ENCODE results near the gene NHLRC3.
"Not testable (repeated sequence)": the region's sequence is repeated elsewhere in the genome, so short reads cannot be mapped to it uniquely, and the experiment has no call there.

The NHLRC3 gene

DNA sequence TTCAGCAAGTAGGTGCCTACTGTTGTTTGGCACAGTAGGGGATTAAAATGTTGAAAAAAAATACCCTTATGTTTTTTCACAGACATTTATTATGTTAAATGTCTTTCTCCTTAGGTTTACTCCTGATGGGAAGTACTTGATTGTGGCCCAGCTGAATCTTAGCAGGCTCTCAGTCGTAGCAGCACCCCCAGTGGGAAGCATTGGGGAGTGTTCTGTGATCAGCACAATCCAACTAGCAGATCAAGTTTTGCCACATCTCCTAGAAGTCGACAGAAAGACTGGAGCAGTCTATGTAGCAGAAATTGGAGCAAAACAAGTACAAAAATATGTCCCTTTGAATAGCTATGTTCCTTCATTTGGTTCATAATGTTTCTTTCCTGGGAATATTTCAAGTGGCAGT is 9.3 kb downstream of the NHLRC3 start:
- DNase-seq = no peak

DNA sequence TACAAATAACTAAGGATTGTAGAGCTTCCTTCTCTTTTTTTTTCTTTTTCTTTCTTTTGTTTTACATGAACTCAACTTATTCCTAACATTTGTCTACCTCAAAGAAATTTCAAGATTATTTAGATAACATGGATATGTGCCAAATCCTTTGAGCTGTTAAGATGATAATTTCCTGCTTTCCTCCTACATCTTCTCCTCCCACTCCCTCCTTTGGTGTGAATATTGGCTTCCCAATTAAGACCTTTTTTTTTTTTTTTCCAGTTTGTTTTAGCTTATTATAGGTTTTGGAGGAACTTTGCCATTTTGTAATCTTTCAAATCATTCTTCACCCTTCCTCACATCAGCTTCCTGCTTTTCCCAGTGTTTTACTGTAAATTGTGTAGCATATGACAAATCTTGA is 10.6 kb downstream of the NHLRC3 start:
- no peak for DNase-seq

DNA sequence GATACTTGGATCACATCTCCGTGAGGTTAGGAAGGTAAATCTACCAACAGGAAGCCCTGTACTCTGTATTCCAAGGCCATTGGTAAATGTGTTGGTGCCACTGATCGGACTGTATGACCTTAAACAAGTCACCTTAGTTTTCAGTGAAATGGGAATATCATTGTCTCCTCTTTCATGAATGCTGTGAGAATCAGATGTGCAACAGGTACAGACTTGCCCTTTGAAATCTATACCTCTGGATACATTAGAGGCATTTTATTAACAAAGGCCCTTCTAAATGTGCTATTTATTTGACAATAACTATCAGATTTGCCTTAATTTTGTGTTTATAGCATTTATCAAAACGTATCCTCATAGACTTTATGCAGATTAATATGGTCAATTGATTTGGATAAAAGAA is 11.0 kb downstream of the NHLRC3 start:
- no peak for DNase-seq

DNA sequence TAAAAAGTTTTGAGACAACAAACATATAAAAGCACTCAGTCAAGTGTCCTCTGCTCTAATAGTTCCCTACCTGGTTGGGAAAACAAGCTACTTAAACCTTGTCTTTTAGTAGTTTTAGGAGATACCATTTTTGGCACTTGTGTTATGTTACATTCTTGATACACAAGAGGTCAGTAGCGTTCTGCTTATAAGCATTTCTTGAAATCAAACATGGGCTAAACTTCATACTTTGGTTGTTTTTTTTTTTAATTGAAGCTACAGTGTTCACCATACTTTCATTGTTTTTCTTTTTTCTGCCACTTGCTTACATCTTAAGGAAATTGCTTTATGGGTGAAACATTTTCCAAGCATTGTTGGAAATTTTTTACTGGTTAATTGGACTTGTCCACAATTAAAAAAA is 12.9 kb downstream of the NHLRC3 start:
- peak in 1 of 2 donors; percentile 29 for DNase-seq

DNA sequence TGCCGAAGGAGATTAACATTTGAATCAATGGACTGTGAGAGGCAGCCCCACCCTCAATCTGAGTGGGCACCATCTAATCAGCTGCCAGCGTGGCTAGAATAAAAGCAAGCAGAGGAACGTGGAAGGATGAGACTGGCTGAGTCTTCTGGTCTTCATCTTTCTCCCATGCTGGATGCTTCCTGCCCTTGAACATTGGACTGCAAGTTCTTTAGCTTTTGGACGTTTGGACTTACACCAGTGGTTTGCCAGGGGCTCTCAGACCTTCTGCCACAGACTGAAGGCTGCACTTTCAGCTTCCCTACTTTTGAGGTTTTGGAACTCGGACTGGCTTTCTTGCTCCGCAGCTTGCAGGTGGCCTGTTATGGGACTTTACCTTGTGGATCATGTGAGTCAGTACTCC is 14.7 kb downstream of the NHLRC3 start:
- DNase-seq = no peak

DNA sequence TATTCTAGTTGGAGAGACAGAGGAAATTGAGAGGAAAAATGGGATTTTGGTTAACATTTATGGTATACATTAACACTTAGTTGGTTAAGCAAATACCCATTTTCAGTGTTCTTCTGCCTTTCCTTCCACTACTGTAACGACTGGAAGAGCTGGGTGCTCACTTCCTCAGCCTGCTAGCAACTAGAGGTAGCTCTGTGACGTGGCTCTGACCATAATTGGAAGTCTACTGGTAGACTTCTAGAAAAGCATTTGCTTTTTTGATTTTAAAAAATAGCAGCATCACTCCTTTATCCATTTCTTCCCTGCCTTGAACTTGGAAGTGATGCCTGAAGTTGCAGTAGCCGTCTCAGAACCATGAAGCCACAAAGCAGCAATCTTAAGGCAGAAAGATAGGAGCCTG is 15.9 kb downstream of the NHLRC3 start:
- no peak for DNase-seq

DNA sequence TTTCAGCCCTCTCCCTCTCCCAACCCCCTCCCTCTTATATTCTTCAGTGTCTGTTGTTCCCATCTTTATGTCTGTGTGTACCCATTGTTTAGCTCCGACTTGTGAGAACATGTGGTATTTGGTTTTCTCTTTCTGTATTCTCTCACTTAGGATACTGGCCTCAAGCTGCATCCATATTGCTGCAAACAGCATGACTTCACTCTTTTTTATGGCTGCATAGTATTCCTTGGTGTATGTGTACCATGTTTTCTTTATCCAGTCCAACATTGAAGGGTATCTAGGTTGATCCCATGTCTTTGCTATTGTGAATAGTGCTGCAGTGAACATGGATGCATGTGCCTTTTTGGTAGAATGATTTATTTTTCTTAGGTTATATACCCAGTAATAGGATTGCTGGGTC is 17.8 kb downstream of the NHLRC3 start:
- no peak for DNase-seq

DNA sequence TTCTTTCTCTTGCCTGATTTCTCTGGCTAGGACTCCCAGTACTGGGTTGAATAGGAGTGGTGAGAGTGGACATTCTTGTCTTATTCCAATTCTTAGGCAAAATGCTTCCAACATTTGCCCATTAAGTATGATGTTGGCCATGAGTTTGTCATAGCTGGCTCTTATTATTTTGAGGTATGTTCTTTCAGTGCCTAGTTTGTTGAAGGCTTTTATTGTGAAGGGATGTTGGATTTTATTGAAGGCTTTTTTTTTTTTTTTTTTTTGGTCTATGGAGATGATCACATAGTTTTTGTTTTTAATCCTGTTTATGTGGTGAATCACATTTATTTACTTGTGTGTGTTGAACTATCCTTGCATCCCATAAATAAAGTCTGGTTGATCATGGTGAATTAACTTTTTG is 19.8 kb downstream of the NHLRC3 start:
- DNase-seq = no peak

DNA sequence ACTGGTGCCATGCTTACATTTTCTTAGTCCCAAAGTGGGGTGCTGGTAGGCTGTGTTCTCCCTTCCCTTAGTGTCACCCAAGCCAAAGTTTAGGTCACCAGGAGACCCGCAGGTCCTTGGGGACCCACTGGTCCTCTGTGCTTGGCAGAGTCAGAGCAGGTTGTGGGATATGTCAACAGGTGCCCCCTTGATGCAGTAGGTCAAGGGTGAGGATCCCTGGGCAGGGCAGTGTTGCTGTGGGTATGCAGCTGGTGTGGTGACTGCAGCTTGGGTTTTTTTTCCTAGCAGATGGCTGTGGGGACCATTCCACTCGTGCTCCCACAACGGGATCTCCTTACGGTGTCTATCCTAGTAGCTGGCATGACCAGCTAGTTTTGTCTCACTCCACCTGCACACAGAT is 23.7 kb downstream of the NHLRC3 start:
- no peak for DNase-seq

DNA sequence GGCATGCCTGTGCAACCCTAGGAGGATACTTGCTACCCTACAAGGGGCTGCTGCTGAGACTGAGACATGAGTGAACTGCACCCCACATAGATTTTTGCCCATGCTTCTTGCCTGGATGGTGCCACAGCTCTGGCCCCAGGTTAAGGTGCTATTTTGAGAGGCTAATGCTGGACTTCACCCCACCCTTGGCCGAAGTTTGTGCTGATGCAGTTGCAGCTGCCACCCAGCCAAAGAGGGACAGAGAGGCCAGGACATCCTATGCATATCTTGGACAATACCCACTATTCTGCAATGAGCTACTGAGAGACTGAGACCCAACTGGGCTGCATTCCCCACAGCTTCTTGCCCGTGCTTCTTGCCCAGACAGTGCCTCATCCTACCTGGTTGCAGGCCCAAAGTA is 34.6 kb downstream of the NHLRC3 start:
- no peak for DNase-seq

DNA sequence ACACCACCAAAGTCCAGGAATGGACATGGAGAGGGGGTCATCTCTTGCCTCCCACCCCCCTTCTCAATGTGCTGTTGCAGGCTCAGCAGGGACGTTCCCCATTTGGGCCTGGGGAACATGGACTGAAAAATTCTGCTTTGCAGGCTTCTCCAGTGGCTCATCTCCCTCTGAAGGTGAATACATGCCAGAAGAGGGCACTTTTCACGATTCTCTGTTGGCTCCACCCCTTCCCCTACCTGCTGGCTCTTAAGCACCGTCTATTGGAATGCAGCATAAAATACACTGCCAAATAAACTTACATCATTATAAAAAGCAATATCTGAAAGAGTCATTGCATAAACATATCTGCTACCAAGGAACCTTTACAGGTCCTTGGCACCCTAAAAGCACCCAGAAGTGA is 35.7 kb downstream of the NHLRC3 start:
- DNase-seq = no peak

DNA sequence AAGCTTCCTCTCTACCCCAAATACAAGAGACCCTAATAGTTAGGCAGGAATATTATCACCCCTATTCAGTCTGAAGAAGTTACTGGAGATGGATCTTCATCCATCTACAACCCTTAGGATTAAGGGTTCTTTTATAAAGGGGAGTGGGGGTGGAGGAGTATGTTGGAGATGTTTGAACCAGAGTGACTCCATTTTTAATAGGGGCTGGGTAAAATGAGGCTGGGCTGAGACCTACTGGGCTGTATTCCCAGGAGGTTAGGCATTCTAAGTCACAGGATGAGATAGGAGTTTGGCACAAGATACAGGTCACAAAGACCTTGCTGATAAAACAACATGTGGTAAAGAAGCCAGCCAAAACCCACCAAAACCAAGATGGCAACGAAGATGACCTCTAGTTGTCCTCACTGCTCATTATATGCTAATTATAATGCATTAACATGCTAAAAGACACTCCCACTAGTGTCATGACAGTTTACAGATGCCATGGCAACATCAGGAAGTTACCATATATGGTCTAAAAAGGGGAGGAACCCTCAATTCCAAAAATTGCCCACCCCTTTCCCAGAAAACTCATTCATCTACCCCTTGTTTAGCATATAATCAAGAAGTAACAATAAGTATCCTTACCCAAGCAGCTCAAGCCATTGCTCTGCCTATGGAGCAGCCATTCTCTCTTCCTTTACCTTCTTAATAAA is 48.1 kb downstream of the NHLRC3 start:
- DNase-seq = not testable (repeated sequence)

DNA sequence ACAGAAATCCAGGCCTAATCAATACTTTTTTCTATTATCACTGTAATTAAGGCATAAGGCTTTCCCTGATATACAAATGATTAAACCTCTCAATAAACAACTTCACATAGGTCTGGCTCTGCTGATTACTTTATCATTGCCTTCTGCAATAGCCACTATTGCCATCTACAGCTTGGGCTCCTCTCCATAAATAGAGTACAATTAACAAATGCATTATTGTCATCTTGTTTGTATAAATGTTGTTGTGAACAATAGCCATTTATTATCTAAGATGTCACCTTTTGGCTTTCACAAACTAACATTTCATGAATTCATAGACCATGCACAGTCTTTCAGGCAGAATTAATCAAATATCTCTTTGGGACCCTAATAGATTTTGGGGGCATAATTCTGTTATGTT is 53.3 kb downstream of the NHLRC3 start:
- DNase-seq = no peak

DNA sequence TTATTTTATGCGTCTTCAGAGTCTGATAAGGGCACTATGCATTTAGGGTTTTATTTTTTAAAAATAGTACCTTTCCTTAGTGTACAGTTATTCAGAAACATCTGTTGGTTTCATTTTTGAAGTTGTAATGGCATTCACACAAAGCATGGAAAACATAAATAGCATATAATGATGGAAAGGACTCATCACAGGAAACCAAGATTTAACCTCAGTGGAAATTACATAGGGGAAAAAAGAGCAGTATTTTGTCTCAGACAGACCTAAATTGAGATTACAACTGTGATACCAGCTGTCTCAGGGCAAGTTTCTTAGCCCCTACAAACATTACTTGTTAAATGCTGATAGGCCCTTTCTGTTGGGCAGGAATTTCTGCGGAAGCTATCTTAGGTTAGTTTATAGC is 57.2 kb downstream of the NHLRC3 start:
- DNase-seq = no peak

DNA sequence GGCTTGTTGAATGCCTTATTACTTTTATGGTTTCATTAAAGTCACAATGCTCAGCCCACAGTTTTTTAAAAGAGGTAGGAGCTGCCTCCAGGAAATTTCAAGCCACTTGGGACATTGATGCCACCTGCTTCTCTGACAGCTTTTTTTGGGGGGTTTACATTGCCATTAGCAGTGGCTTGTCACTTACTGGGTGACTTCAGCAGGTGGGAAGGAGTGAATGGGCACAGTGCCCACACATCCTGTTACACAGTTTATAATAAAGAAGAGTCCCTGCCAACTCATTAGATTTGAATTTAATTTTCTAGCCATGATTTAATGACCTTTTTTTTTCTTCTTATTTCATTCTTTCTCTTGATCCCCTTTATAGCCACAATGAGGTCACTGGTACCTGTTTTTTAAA is 61.0 kb downstream of the NHLRC3 start:
- no peak for DNase-seq
